ENCODE data around the gene DKC1. TPM values are rescaled to one million over a fixed set of nuclear protein-coding genes. Genes with fewer than 3 reads are reported as not detected.

DKC1 gene
- total RNA-seq, 1 experiment from 2014 or later: 179 TPM

- in situ Hi-C loops (cut with HindIII; ENCODE audit: low pct_unique_long_range_greater_than_20kb, low sequenced_read_pairs): no loop called here
- TF ChIP-seq CTCF (IDR thresholded peaks at IDR 0.05) (peak; percentile 29), REST (IDR thresholded peaks at IDR 0.05; ENCODE audit: insufficient read depth in 1 of 2, low read depth in 2 of 2, low read length in 1 of 2) (no peak)
Observed at GRCh38 chrX:154749856-154750255, 12.8 kb upstream of the DKC1 start.

GRCh38 chrX:154750301-154751202, 12.1 kb upstream of the DKC1 start, which contains the start of gene GAB3:
Gene GAB3 (minus strand): TSS chrX:154751077. CDS start chrX:154751025, 52 bp downstream.
- intact Hi-C loops (cut with micrococcal nuclease; ENCODE audit: unreplicated experiment) (loop anchor here (10.0 kb wide), 1 partner anchor 94 kb away; no protein-coding TSS in a partner anchor), in situ Hi-C loops (cut with HindIII; ENCODE audit: low pct_unique_long_range_greater_than_20kb, low sequenced_read_pairs) (no loop called here)
- CTCF ChIA-PET: no interaction called here
- DNase-seq (ENCODE audit: low read depth, low spot score): no peak
- TF ChIP-seq CTCF (IDR thresholded peaks at IDR 0.05): no peak
- 0 out of 2 replicates have a peak, but pooled peaks have one; percentile 30 for TF ChIP-seq TCF7L2 (IDR thresholded peaks at IDR 0.05; ENCODE audit: low read depth, low read length)
- 0 out of 2 replicates have a peak, but pooled peaks have one; percentile 80 for TF ChIP-seq SIN3A (IDR thresholded peaks at IDR 0.05; ENCODE audit: borderline replicate concordance, insufficient read depth, low read depth, low read length)
- no peak for TF ChIP-seq POLR2AphosphoS5 (IDR thresholded peaks at IDR 0.05; ENCODE audit: low read depth, low read length)
- no peak for TF ChIP-seq REST (IDR thresholded peaks at IDR 0.05; ENCODE audit: insufficient read depth in 1 of 2, low read depth in 2 of 2, low read length in 1 of 2)
- no TSS peak for BruUV-seq (replicated peaks)
- H3K27ac ChIP-seq (ENCODE audit: low read length): peak within 1 kb of the TSS; percentile 75
- H3K4me3 ChIP-seq (ENCODE audit: low read depth in 2 of 2, low read length in 2 of 2): peak within 1 kb of the TSS; percentile 61 to 78
- H3K36me3 ChIP-seq (ENCODE audit: control insufficient read depth, insufficient read depth, low read length): no peaks in the 10 kb centered on the region
- peak; percentile 78 for ATAC-seq
- POLR2A ChIA-PET: interaction anchor here (0.6 to 1.5 kb wide), 3 partner anchors 12 to 41 kb away, joined by 3 to 7 read pairs (median 4); no protein-coding TSS in a partner anchor
- peaks cover 38% of the 10 kb centered on the region for H3K4me1 ChIP-seq (ENCODE audit: control insufficient read depth, insufficient read depth, low read length)
- H3K27me3 ChIP-seq (ENCODE audit: control insufficient read depth, insufficient read depth, low read length): no peaks in the 10 kb centered on the region
- H3K9me3 ChIP-seq (ENCODE audit: control insufficient read depth, insufficient read depth, low read depth, low read length): no peaks in the 10 kb centered on the region

More at GRCh38 chrX:154749856-154750255, 12.8 kb upstream of the DKC1 start:
- peaks cover 38% of the 10 kb centered on the region for H3K4me1 ChIP-seq (ENCODE audit: control insufficient read depth, insufficient read depth, low read length)
- H3K27me3 ChIP-seq (ENCODE audit: control insufficient read depth, insufficient read depth, low read length): no peaks in the 10 kb centered on the region
- ATAC-seq (0 out of 2 replicates have a peak, but pooled peaks have one; percentile 20), DNase-seq (ENCODE audit: low read depth, low spot score) (no peak)
- H3K27ac ChIP-seq (ENCODE audit: low read length): peak overlapping the region; percentile 75
- H3K36me3 ChIP-seq (ENCODE audit: control insufficient read depth, insufficient read depth, low read length): no peaks in the 10 kb centered on the region
- POLR2A ChIA-PET: no interaction called here
- peak overlapping the region; percentile 61 to 78 for H3K4me3 ChIP-seq (ENCODE audit: low read depth in 2 of 2, low read length in 2 of 2)
- CTCF ChIA-PET: interaction anchor here (1.6 kb wide), 1 partner anchor 91 kb away, joined by 4 read pairs; no protein-coding TSS in a partner anchor
- BruUV-seq (replicated peaks): no TSS peak
- intact Hi-C loops (cut with micrococcal nuclease; ENCODE audit: unreplicated experiment): loop anchor here (10.0 kb wide), 1 partner anchor 95 kb away; no protein-coding TSS in a partner anchor
- no peaks in the 10 kb centered on the region for H3K9me3 ChIP-seq (ENCODE audit: control insufficient read depth, insufficient read depth, low read depth, low read length)

Data from Panc1 (cell line).